ENCODE measurements around the gene ZNF785. TPM values are rescaled to one million over a fixed set of nuclear protein-coding genes. Genes with fewer than 3 reads are reported as not detected.
A peak's percentile ranks its signal among the peaks of the same experiment; 100 is the strongest.
"Not testable (repeated sequence)": the region's sequence is repeated elsewhere in the genome, so short reads cannot be mapped to it uniquely, and the experiment has no call there.

The ZNF785 gene
- total and polyA plus RNA-seq, 4 donors = 4.0 to 15.5 (median 9.7) TPM

- Histone ChIP-seq H3K27me3 (ENCODE audit: control insufficient read depth in 3 of 3, insufficient read depth in 3 of 3, low read length in 2 of 3) (no peaks in the 10 kb centered on the region), H3K27ac (ENCODE audit: low read depth in 1 of 2, low read length in 1 of 2) (no peak overlapping the region), H3K36me3 (ENCODE audit: control insufficient read depth in 4 of 4, insufficient read depth in 4 of 4, low read length in 4 of 4) (no peaks in the 10 kb centered on the region), H3K4me3 (no peak overlapping the region), H3K9ac (ENCODE audit: insufficient read depth in 1 of 2, low read length in 2 of 2) (no peak overlapping the region), H3K4me1 (ENCODE audit: control insufficient read depth in 5 of 5, insufficient read depth in 5 of 5, low read length in 5 of 5) (peaks cover 2 to 16% (median 3%) of the 10 kb centered on the region in 5 donors), H3K9me3 (ENCODE audit: control insufficient read depth in 4 of 4, insufficient read depth in 3 of 4, low read length in 3 of 4) (no peaks in the 10 kb centered on the region)
- no peak for ATAC-seq (ENCODE audit: insufficient read depth, low FRiP score)
- TF ChIP-seq CTCF (IDR thresholded peaks at IDR 0.05; ENCODE audit: control extremely low read depth, extremely low read depth) = no peak
- 60 to 78% methylated on average over 8 of the region's 8 CpGs for WGBS, 2 donors
- DNase-seq = no peak
These were observed 39.4 kb downstream of the ZNF785 start for GRCh38 chr16:30546115-30546514.

GRCh38 chr16:30543067-30543466 is 42.4 kb downstream of the ZNF785 start:
- H3K9me3 ChIP-seq (ENCODE audit: control insufficient read depth in 4 of 4, insufficient read depth in 3 of 4, low read length in 3 of 4) = no peaks in the 10 kb centered on the region
- no peak overlapping the region for H3K27ac ChIP-seq (ENCODE audit: low read depth in 1 of 2, low read length in 1 of 2)
- DNase-seq = no peak
- WGBS, 2 donors = 79 to 88% methylated on average over 5 of the region's 5 CpGs
- ATAC-seq (ENCODE audit: insufficient read depth, low FRiP score) = no peak
- no peak for TF ChIP-seq CTCF (IDR thresholded peaks at IDR 0.05; ENCODE audit: control extremely low read depth, extremely low read depth)
- H3K4me1 ChIP-seq (ENCODE audit: control insufficient read depth in 5 of 5, insufficient read depth in 5 of 5, low read length in 5 of 5) = peaks cover 2 to 13% (median 3%) of the 10 kb centered on the region in 5 donors
- no peaks in the 10 kb centered on the region for H3K36me3 ChIP-seq (ENCODE audit: control insufficient read depth in 4 of 4, insufficient read depth in 4 of 4, low read length in 4 of 4)
- no peak overlapping the region for H3K9ac ChIP-seq (ENCODE audit: insufficient read depth in 1 of 2, low read length in 2 of 2)
- H3K4me3 ChIP-seq = no peak overlapping the region
- H3K27me3 ChIP-seq (ENCODE audit: control insufficient read depth in 3 of 3, insufficient read depth in 3 of 3, low read length in 2 of 3) = no peaks in the 10 kb centered on the region

- WGBS, 2 donors = 70 to 76% methylated on average over 10 of the region's 10 CpGs
- H3K9me3 ChIP-seq (ENCODE audit: control insufficient read depth in 4 of 4, insufficient read depth in 3 of 4, low read length in 3 of 4) = no peaks in the 10 kb centered on the region
- no peak overlapping the region for H3K4me3 ChIP-seq
- peak; percentile 36 to 51 (median 46) for DNase-seq
- no peaks in the 10 kb centered on the region for H3K27me3 ChIP-seq (ENCODE audit: control insufficient read depth in 3 of 3, insufficient read depth in 3 of 3, low read length in 2 of 3)
- ATAC-seq (ENCODE audit: insufficient read depth, low FRiP score) = no peak
- peak overlapping the region; percentile 39 to 55 for H3K9ac ChIP-seq (ENCODE audit: insufficient read depth in 1 of 2, low read length in 2 of 2)
- H3K4me1 ChIP-seq (ENCODE audit: control insufficient read depth in 5 of 5, insufficient read depth in 5 of 5, low read length in 5 of 5) = peaks cover 0 to 13% (median 3%) of the 10 kb centered on the region in 5 donors
- no peak for TF ChIP-seq CTCF (IDR thresholded peaks at IDR 0.05; ENCODE audit: control extremely low read depth, extremely low read depth)
- H3K27ac ChIP-seq (ENCODE audit: low read depth in 1 of 2, low read length in 1 of 2) = peak overlapping the region in 1 of 2 donors; percentile 63
- no peaks in the 10 kb centered on the region for H3K36me3 ChIP-seq (ENCODE audit: control insufficient read depth in 4 of 4, insufficient read depth in 4 of 4, low read length in 4 of 4)
These were observed 43.8 kb downstream of the ZNF785 start for GRCh38 chr16:30541502-30542329.

- peaks cover under 1 to 13% (median 5%) of the 10 kb centered on the region in 5 donors for H3K4me1 ChIP-seq (ENCODE audit: control insufficient read depth in 5 of 5, insufficient read depth in 5 of 5, low read length in 5 of 5)
- H3K9me3 ChIP-seq (ENCODE audit: control insufficient read depth in 4 of 4, insufficient read depth in 3 of 4, low read length in 3 of 4); ATAC-seq (ENCODE audit: insufficient read depth, low FRiP score); H3K4me3 ChIP-seq; H3K36me3 ChIP-seq (ENCODE audit: control insufficient read depth in 4 of 4, insufficient read depth in 4 of 4, low read length in 4 of 4); H3K27me3 ChIP-seq (ENCODE audit: control insufficient read depth in 3 of 3, insufficient read depth in 3 of 3, low read length in 2 of 3); DNase-seq: not testable (repeated sequence)
- 80 to 84% methylated on average over 9 of the region's 9 CpGs for WGBS, 2 donors
- peak overlapping the region in 1 of 2 donors; percentile 39 for H3K9ac ChIP-seq (ENCODE audit: insufficient read depth in 1 of 2, low read length in 2 of 2)
- peak overlapping the region in 1 of 2 donors; percentile 63 for H3K27ac ChIP-seq (ENCODE audit: low read depth in 1 of 2, low read length in 1 of 2)
These were observed 44.5 kb downstream of the ZNF785 start for GRCh38 chr16:30540916-30541464.

- H3K36me3 ChIP-seq (ENCODE audit: control insufficient read depth in 4 of 4, insufficient read depth in 4 of 4, low read length in 4 of 4); H3K27me3 ChIP-seq (ENCODE audit: control insufficient read depth in 3 of 3, insufficient read depth in 3 of 3, low read length in 2 of 3); DNase-seq; H3K9me3 ChIP-seq (ENCODE audit: control insufficient read depth in 4 of 4, insufficient read depth in 3 of 4, low read length in 3 of 4); H3K9ac ChIP-seq (ENCODE audit: insufficient read depth in 1 of 2, low read length in 2 of 2); ATAC-seq (ENCODE audit: insufficient read depth, low FRiP score); H3K4me3 ChIP-seq: not testable (repeated sequence)
- peaks cover 2 to 16% (median 5%) of the 10 kb centered on the region in 5 donors for H3K4me1 ChIP-seq (ENCODE audit: control insufficient read depth in 5 of 5, insufficient read depth in 5 of 5, low read length in 5 of 5)
- 92 to 95% methylated on average over 13 of the region's 13 CpGs for WGBS, 2 donors
- peak overlapping the region in 1 of 2 donors; percentile 76 for H3K27ac ChIP-seq (ENCODE audit: low read depth in 1 of 2, low read length in 1 of 2)
These were observed 45.4 kb downstream of the ZNF785 start for GRCh38 chr16:30539986-30540526.
